HG03175 (cell line): Measurements from ENCODE around the gene LRRC57.
A peak's percentile ranks its signal among the peaks of the same experiment; 100 is the strongest.

Source experiments
- ATAC-seq: cut with Tn5 transposase; IDR thresholded peaks from one replicate; pipeline ENCODE4 v1.9.1; 2021; ENCODE audit warnings: mild to moderate bottlenecking, moderate library complexity; ENCODE audit not compliant: unreplicated experiment

LRRC57 gene

GRCh38 chr15:42553554-42553953 is 5.0 kb upstream of the LRRC57 start:
- ATAC-seq: no peak

- no peak for ATAC-seq
These were observed 1.3 kb upstream of the LRRC57 start for GRCh38 chr15:42549741-42550392.

- ATAC-seq: peak; percentile 42
These were observed 469 bp upstream of the LRRC57 start for GRCh38 chr15:42549032-42549491.

GRCh38 chr15:42547918-42548248 is 710 bp downstream of the LRRC57 start:
- ATAC-seq: peak; percentile 11

GRCh38 chr15:42544853-42545629 is 3.6 kb downstream of the LRRC57 start:
- no peak for ATAC-seq

GRCh38 chr15:42533246-42533645 is 15.3 kb downstream of the LRRC57 start:
- no peak for ATAC-seq

- no peak for ATAC-seq
These were observed 19.6 kb downstream of the LRRC57 start for GRCh38 chr15:42528970-42529369.

- ATAC-seq: no peak
These were observed 25.3 kb downstream of the LRRC57 start for GRCh38 chr15:42523331-42523730.

- ATAC-seq: no peak
These were observed 37.6 kb downstream of the LRRC57 start for GRCh38 chr15:42511007-42511391.

GRCh38 chr15:42510258-42511006 is 38.2 kb downstream of the LRRC57 start:
- ATAC-seq: no peak

GRCh38 chr15:42508263-42508690 is 40.3 kb downstream of the LRRC57 start:
- ATAC-seq: no peak

- no peak for ATAC-seq
These were observed 41.1 kb downstream of the LRRC57 start for GRCh38 chr15:42507514-42507913.

- no peak for ATAC-seq
These were observed 44.0 kb downstream of the LRRC57 start for GRCh38 chr15:42504631-42505030.

GRCh38 chr15:42503825-42504224 is 44.8 kb downstream of the LRRC57 start:
- ATAC-seq: no peak

- ATAC-seq: no peak
These were observed 46.1 kb downstream of the LRRC57 start for GRCh38 chr15:42502477-42502876.

- no peak for ATAC-seq
These were observed 48.6 kb downstream of the LRRC57 start for GRCh38 chr15:42499858-42500609.

GRCh38 chr15:42498212-42499068 is 50.2 kb downstream of the LRRC57 start:
- ATAC-seq: no peak

GRCh38 chr15:42495361-42496212 is 53.0 kb downstream of the LRRC57 start, which contains the start of gene SNAP23:
TSS of gene SNAP23 (plus strand) at chr15:42495634. CDS start at chr15:42511847, 16,213 bp downstream.
- ATAC-seq: peak; percentile 87

GRCh38 chr15:42494998-42495360 is 53.6 kb downstream of the LRRC57 start:
- no peak for ATAC-seq
